HG02642 (cell line): ENCODE data around the gene LLPH.
A peak's percentile ranks its signal among the peaks of the same experiment; 100 is the strongest.

Experiments used
- ATAC-seq: cut with Tn5 transposase; IDR thresholded peaks from one replicate; pipeline ENCODE4 v1.9.1; 2021; ENCODE audit warnings: mild to moderate bottlenecking; ENCODE audit not compliant: unreplicated experiment, poor library complexity

LLPH gene

GRCh38 chr12:66144791-66145754, 14.5 kb upstream of the LLPH start:
- no peak for ATAC-seq

GRCh38 chr12:66143868-66144267, 13.3 kb upstream of the LLPH start:
- ATAC-seq = no peak

DNA sequence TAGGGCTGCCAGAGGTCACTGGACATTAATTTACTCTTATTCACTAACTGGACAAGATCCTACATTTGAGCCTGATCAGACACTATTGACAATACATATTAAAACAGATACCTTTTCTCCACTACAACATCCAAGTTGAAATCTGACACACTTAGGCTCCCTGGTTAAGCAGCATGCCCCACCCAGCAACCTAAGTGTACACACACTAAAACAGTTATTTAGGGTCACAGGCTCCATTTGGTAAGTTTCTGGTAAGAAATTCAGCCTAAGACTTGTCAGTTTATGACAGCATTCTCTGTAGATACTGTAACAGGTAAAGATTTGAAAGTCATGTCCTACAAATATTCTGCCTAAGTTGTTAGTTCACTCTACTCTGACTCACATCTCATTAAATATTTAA, 12.3 kb upstream of the LLPH start:
- ATAC-seq = no peak

DNA sequence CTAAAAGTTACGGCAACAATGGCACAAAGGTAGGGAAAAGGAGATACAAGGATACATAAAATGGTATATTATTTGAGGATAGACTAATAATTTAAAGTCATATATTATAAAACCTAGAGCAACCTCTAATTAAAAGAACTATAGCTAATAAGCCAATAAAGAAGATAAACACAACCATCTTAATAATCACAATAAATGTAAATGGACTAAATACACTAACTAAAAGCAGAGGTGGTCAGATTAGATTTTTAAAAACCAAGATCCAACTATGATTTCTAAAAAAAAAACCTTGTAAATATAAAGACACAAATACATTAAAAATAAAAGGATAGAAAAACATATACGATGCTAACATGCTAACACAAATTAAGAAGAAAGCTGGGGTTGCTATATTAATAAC, 10.7 kb upstream of the LLPH start:
- no peak for ATAC-seq

DNA sequence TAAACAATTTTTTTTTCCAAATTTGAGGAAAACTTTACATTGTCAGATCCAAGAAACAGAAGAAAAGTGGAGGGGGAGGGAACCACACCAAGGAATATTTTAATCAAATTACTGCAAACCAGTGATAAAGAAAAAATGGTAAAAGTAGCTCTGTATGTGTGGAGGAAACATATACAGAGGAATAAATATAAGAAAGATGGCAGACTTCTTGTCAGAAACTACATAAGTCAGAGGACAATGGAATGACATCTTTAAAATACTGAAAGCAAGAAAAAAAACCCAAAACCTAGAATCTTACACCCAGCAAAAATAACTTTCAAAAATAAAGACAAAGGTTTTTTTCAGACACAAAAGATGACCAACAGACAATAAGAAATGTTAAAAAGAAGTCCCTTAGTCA, 10.2 kb upstream of the LLPH start:
- ATAC-seq = no peak

GRCh38 chr12:66139328-66139727, 8.8 kb upstream of the LLPH start:
- ATAC-seq = no peak

DNA sequence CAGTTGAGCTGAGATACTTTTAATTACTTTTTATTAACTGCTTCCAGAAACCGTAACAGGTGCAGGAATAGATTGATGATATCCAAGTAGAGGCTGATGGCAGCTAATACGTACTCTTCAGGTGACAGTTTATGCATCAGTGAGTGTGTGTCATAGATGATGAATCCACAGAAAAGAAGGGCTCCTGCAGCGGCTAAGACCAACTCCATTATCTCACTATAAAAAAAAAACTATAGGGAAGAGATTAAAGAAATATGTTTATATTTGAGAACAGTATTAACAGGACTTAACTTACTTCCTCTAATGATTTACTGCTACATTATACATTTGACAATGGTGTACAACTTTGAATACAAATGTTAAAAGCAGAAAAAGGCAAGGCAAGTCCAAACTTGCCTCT, 7.4 kb upstream of the LLPH start:
- no peak for ATAC-seq

DNA sequence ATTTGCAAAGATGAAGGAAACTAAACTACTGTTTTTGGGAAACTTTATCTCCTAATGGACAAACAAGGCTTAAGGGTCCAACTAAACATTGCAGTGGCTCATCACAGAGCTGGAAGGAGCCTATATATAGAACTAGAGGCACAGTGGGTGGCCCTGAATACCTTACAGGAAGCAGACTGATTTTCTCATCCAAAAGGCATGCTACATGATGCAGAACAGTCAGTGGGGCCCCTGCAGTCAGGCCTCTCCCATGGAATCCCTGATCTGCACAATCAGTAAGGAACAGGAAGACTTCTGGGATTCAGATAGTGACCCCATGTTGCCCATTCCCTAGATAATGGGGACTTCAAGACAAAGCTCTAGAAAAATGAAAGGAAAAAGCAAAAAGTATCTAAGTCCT, 1.9 kb upstream of the LLPH start:
- ATAC-seq = no peak

DNA sequence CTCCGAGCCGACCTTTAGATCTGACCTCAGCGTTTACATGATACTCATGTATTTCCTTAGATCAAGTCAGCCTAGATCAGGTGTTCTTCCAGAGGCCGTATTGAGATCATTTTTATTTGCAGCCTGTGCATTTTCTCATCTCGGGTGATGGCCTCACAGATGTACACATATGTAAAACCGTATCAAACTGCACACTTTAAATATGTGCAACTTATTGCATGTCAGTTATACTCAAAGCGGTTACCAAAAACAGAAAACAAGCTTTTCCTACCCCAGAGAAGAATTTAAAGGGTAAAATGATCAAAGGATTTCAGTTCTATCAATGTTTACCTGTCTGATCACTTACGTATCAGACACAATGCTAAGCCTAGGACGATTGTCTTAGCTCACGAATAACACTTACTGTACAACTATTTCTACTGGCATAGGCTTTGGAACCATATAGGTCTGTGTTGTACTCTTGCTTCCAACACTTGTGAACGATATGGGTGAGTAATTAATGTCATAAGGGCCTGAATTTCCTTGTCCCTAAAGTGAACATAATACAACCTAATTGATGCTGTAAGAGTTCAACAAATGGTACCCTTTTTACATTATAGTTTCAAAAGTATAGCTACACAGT, 628 bp upstream of the LLPH start:
- ATAC-seq = peak; percentile 7

- ATAC-seq = peak; percentile 11
These were observed 650 bp downstream of the LLPH start for GRCh38 chr12:66129934-66130266.

DNA sequence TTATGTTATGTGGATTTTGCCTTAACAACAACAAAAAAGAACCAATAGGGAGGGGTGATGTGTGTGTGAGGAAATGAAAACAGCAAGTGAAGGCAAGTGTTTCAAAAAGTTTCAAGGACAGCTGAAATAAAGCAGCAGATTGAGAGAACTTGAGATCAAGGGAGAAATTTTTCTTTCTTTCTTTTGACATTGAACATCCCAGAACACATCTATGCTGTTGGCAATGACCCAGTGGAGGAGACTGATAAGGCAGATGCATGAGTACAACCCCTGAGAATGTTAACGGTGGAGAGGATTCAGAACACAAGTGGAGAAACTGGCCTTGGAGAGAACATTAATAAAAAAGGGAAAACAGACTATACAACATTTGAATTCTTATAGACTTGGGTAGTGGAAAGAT, 2.9 kb downstream of the LLPH start:
- ATAC-seq = no peak

DNA sequence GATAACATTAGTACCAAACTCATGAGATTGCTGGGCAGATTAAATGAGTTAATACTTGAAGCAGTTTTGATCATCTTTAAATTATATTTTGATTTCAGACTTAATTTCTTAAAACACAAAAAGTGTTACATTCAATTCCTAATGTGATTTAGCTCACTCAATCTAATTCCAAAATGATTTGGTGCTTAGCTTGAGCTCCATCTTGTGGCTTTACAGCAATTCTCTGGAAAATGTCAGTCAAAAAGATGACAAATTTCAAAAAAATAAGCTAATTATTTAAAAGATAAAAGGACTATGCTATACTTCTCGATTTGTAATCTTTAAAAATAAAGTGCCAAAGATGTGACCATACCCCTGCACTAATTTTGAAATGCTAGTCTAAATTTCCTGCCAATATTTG, 10.1 kb downstream of the LLPH start:
- no peak for ATAC-seq

- ATAC-seq = no peak
These were observed 10.7 kb downstream of the LLPH start for GRCh38 chr12:66119870-66120241.

DNA sequence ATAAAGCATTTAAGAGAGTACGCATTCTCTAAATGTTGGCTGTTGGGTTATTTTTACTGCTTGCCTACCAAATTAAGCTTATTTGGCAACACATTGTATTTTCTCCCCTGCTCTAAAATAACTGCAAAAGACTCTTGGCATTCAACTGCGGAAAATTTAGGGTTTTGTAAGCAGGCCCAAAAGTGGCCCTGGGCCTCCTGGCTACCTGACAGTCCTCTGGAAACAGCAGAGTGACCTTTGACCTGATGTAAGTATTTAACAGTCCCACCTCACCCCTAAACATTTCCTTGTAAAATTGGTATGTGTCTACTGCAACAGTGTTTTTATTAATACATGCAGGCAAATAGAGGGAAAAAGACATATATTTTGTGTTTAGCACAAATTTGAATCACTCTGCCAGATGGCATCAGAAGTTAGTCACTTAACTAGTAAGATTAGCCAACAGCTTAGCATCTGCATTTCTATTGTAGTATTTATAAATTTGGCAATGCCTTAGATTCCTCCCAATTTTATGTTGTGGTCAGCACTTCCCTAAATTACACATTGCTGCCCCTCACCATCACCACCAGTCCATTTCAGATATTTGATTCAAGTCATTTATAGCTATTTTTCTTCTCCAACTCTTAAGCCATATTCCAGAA, 11.2 kb downstream of the LLPH start:
- no peak for ATAC-seq

GRCh38 chr12:66118240-66118891, 12.2 kb downstream of the LLPH start:
- no peak for ATAC-seq

DNA sequence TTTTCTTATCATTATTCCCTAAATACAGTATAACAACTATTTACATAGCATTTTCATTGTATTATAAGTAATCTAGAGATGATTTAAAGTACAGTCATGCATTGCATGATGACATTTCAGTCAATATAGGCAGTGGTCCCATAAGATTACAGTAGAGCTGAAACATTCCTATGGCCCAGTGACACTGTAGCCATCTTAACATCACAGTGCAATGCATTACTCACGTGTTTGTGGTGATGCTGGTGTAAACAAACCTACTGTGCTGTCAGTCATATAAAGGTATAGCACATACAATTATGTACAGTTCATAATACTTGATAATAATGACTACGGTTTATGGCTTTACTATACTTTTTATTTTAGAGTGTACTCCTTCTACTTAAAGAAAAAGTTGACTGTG, 13.3 kb downstream of the LLPH start:
- no peak for ATAC-seq

DNA sequence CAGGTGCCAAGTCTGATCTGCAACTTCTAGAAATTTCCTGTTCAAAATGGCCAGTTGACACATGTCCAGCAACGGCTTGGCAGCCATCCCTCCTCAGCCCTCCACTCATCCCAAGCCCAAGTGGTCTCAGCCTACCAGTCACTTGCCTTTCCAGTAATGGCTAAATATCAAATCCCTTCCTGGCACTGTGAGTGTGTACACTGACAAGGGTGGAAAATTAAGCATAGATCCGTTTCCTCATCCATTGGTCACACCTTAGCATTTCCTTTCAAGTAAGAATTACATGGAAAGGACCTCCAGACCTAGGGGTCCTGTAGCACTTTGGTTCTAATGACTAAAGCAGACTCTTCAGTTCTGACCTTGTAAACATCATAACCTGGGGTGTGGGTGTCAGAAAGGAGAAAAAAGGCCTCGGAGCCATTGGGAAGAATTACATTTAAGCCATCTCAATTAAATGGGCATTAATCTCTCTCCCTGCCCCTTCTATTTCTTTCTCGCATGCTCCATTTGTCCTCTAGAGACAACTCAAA, 15.4 kb downstream of the LLPH start:
- no peak for ATAC-seq

GRCh38 chr12:66113471-66113870, 17.1 kb downstream of the LLPH start:
- ATAC-seq = no peak

DNA sequence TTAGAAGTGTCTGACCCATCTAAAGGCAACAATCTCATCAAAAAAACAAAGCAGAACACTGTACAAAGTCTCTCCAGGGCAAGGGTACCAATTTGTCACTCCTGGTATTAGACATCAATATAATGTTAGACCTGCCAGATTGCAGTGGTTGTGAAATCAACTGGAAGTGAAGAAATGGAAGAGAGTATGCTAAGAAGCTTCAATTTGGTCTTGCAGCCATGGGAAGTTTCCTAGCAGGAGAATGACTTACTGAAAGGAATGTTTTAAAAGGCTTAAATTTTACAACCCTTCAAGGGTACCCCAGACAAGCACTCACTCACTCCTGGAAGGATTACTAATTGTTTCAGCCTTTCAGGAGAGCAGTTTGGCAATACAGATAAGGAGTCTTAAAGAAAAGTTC, 18.9 kb downstream of the LLPH start:
- ATAC-seq = no peak

- ATAC-seq = no peak
These were observed 21.5 kb downstream of the LLPH start for GRCh38 chr12:66109056-66109455.

DNA sequence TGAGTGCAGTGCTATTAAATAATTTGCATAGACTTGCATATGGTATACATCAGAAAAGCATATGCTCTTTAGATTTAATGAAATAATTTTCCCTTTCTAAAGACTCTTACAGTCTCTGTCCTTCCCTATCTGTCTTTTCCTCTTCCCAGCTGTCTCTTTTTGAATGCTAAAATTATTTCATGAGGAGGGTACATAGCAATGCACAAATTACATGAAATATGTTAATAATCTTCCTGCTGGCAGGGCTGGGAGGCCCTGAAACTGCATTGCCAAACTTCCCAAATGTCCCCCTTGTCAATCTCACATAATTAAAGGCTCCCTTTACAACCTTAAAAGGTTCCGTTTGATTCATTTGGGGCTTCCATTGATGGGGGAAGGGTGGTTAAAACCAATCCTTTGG, 22.2 kb downstream of the LLPH start:
- ATAC-seq = no peak
